ENCODE measurements around the gene FGFR1OP2.

The FGFR1OP2 gene

DNA sequence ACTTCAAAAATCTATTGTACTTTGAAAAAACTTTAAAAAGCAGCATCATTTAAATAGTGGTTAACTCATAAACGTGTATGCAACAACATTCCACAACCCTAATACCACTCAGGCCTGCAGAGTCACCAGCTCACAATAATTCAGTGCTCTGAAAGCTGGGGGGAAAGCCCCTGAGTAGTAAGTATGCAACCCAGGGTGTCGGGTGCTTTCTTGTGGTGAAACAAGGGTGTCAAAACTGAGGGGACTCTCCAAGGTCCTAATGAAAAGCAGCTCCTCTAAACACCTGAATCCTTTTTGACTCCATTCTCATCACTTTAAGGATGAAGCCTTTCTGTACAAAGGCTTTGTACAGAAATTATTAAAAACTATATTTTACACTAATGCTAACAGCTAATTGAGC, 33.7 kb downstream of the FGFR1OP2 start:
- Histone ChIP-seq H3K4me3 (no peak overlapping the region), H4K20me1 (no peaks in the 10 kb centered on the region), H3K4me1 (no peaks in the 10 kb centered on the region), H3K9ac (no peak overlapping the region), H3K27me3 (no peaks in the 10 kb centered on the region), H3K9me3 (no peaks in the 10 kb centered on the region), H3K36me3 (peaks cover 69% of the 10 kb centered on the region), H3K27ac (no peak overlapping the region), H3K4me2 (no peak overlapping the region)
- TF ChIP-seq Cebpa-rat (IDR thresholded peaks at IDR 0.05), result no peak

DNA sequence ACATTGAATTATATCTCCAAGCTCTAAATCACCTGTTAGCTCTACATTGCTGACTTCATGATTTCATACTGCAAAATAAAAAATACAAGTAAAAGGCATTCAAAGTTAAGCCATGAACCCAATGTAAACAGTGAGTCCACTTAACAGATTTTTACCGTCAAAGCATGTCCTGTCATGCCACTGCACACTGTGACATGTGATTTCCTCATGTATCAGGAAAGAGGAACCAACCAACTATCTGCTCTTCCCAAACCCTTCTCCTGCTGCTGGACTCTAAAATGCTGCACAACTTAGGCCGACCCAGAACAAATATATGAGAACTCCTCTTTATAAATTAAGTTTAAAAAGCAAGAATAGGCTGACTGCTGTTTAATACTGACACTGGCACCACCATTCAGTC, 38.4 kb downstream of the FGFR1OP2 start:
- Histone ChIP-seq H3K27ac (no peak overlapping the region), H4K20me1 (no peaks in the 10 kb centered on the region), H3K36me3 (peaks cover 85% of the 10 kb centered on the region), H3K4me2 (no peak overlapping the region), H3K27me3 (no peaks in the 10 kb centered on the region), H3K9ac (no peak overlapping the region), H3K4me1 (no peaks in the 10 kb centered on the region), H3K9me3 (no peaks in the 10 kb centered on the region), H3K4me3 (no peak overlapping the region)
- TF ChIP-seq Cebpa-rat (IDR thresholded peaks at IDR 0.05), result no peak

DNA sequence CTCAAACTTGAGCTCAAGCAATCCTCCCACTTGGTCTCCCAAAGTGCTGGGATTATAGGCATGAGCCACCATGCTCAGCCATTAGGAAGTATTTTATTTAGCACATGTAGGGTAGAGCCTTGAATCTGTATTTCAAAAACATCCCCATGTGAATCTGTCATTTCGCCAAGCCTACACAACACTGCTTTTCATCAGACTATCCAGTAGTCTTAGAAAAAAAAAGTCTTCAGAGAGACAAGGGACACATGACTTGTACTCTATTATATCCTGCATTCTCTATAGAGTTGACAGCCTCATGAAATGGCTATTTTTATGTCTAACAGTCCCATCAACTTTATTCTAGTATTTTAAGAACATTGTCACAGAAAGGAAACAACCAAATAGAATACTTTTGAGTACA, 40.5 kb downstream of the FGFR1OP2 start:
- H3K36me3 ChIP-seq, result peaks cover 87% of the 10 kb centered on the region

DNA sequence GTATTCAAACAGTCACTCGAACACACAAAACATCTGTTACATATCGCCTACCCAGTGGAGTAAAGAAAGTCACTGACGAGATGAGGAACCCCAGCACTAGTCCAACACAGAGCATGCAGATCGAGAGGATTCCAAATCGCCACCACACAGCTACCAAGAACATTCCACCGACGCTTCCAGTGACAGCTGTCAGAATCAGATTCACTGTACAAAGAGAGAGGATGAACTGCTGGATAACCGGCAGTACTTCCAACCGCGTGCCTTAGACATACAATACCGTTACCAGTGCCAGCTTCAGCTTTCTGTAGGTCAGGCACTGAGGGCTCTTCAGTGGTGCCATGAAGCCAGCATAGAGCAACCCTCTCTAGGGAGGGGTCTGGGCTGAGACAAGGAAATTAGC, 41.5 kb downstream of the FGFR1OP2 start:
- Histone ChIP-seq H3K27me3 (no peaks in the 10 kb centered on the region), H3K9ac (no peak overlapping the region), H3K9me3 (no peaks in the 10 kb centered on the region), H4K20me1 (no peaks in the 10 kb centered on the region), H3K4me2 (no peak overlapping the region), H3K4me1 (no peaks in the 10 kb centered on the region), H3K27ac (no peak overlapping the region), H3K36me3 (peaks cover 85% of the 10 kb centered on the region), H3K4me3 (no peak overlapping the region)
- no peak for TF ChIP-seq Cebpa-rat (IDR thresholded peaks at IDR 0.05)

More for the DNA sequence above, 40.5 kb downstream of the FGFR1OP2 start:
- Histone ChIP-seq H3K4me2 (no peak overlapping the region), H3K27ac (no peak overlapping the region), H3K4me3 (no peak overlapping the region), H4K20me1 (no peaks in the 10 kb centered on the region), H3K9me3 (no peaks in the 10 kb centered on the region), H3K4me1 (no peaks in the 10 kb centered on the region), H3K27me3 (no peaks in the 10 kb centered on the region), H3K9ac (no peak overlapping the region)
- TF ChIP-seq Cebpa-rat (IDR thresholded peaks at IDR 0.05), result no peak

DNA sequence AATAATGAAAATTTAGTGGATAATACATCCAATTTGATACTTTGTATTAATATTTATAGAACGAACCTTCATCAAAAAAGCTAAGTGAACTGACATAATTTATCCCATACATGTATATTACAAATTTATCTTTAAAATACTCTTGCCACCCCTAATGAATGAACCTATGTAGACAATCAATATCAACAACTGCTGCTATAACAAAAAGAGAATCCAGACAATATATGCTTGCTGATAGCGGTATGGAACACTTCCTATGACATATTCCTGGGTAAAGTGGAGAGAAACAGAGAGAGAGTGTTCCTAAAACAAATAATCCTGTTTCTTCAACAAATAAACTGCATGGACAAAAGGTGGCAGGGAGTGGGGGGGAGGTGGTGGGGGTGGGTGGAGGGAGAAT, 44.6 kb downstream of the FGFR1OP2 start:
- Histone ChIP-seq H3K36me3 (peaks cover 83% of the 10 kb centered on the region), H3K9ac (no peak overlapping the region)
- TF ChIP-seq Cebpa-rat (IDR thresholded peaks at IDR 0.05), result no peak

DNA sequence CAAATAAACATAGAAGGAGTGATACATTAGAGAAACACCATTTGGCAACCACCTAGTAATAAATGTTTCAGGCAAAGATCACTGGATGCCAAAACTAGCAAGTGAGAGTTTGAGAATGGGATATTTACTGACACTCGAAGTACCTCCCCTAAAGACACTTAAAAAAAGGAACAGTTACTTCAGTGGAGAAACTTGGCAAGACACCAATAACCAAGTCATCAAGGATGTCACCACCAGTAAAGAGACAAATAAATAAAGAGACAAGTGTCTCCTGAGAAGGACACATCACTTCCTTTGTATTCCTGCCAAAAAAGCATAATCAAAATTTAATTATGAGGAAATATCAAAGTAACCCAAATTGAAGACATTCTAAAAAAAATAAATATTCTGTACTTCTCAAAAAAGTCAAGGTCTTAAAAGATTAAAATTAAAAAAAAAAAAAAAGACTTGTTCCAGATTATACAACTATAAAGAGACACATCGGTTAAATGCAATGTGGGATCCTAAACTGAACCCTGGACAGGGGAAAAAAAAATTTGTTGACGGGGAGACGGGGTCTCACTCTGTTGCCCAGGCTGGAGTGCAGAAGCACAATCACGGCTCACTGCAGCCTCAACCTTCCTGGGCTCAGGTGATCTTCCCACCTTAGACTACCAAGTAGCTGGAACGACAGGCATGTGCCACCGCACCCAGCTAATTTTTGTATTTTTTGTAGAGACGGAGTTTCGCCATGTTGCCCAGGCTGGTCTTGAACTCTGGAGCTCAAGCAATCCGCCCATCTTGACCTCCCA, 49.6 kb downstream of the FGFR1OP2 start:
- H3K4me2 ChIP-seq, result no peak overlapping the region
- H4K20me1 ChIP-seq, result no peaks in the 10 kb centered on the region
- no peak overlapping the region for H3K27ac ChIP-seq
- peaks cover 81% of the 10 kb centered on the region for H3K36me3 ChIP-seq
- H3K4me3 ChIP-seq, result no peak overlapping the region
- no peaks in the 10 kb centered on the region for H3K27me3 ChIP-seq
- no peak overlapping the region for H3K9ac ChIP-seq
- TF ChIP-seq Cebpa-rat (IDR thresholded peaks at IDR 0.05), result no peak
- H3K4me1 ChIP-seq, result peaks cover 9% of the 10 kb centered on the region; the same call in 1 of the 2 replicates
- no peaks in the 10 kb centered on the region for H3K9me3 ChIP-seq

More for the DNA sequence above, 44.6 kb downstream of the FGFR1OP2 start:
- Histone ChIP-seq H3K9me3 (no peaks in the 10 kb centered on the region), H3K27me3 (no peaks in the 10 kb centered on the region), H3K4me3 (no peak overlapping the region), H4K20me1 (no peaks in the 10 kb centered on the region), H3K4me2 (no peak overlapping the region), H3K4me1 (peaks cover 5% of the 10 kb centered on the region; the same call in 1 of the 2 replicates), H3K27ac (no peak overlapping the region)

DNA sequence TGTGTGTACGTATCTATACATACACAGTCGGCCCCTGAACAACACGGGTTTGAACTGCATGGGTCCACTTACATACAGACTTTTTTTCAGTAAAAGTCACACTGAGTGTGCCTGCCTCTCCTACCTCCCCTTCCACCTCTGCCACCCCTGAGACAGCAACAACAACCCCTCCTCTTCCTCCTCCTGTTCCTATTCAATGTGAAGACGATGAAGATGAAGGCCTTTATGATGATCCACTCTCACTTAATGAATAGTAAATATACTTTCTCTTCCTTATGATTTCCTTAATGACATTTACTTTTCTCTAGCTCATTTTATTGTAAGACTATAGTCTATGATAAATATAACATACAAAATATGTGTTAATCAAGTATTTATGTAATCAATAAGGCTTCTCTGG, 50.4 kb downstream of the FGFR1OP2 start:
- Histone ChIP-seq H3K27me3 (no peaks in the 10 kb centered on the region), H3K9me3 (no peaks in the 10 kb centered on the region), H4K20me1 (no peaks in the 10 kb centered on the region), H3K36me3 (peaks cover 85% of the 10 kb centered on the region), H3K4me1 (peaks cover 9% of the 10 kb centered on the region; the same call in 1 of the 2 replicates), H3K4me2 (no peak overlapping the region), H3K4me3 (no peak overlapping the region), H3K27ac (no peak overlapping the region), H3K9ac (no peak overlapping the region)
- no peak for TF ChIP-seq Cebpa-rat (IDR thresholded peaks at IDR 0.05)

DNA sequence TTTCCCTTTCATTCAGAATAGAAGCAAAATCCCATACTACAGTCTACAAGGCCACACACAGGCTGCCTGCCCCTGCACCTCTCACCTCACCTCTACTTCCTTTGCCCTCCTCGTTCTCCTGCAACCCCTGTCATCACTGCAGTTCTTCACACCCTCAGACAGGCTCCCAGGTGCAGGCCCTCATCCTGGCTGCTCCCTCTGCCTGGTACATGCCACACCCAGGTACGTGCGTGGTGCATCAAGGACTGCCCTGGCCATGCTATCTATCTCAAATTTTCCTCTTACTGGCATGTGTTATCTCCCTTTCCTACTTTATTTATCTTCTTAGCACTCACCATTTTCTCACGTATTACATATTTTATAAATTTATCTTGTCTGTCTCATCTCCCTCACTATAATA, 51.6 kb downstream of the FGFR1OP2 start:
- Histone ChIP-seq H3K9ac (no peak overlapping the region), H3K4me3 (no peak overlapping the region), H3K27me3 (no peaks in the 10 kb centered on the region), H3K36me3 (peaks cover 86% of the 10 kb centered on the region), H4K20me1 (no peaks in the 10 kb centered on the region), H3K9me3 (no peaks in the 10 kb centered on the region), H3K4me1 (peaks cover 9% of the 10 kb centered on the region; the same call in 1 of the 2 replicates), H3K4me2 (no peak overlapping the region), H3K27ac (no peak overlapping the region)
- no peak for TF ChIP-seq Cebpa-rat (IDR thresholded peaks at IDR 0.05)

DNA sequence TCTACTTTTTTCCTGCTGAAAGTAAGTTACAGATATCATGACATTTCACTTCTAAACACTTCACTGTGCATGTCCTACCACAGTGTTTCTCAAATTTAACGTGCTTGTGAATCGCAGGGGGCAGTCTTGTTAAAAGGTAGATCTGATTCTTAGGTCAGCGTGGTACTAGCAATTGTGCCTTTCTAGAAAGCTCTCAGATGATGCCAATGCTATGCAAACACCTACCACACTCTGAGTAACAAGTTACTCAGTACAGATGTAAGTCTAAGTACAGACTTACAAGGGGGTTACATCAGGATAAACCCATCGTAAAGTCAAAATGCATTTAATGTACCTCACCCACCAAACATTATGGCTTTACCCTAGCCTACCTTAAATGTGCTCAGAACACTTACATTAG, 53.6 kb downstream of the FGFR1OP2 start:
- H3K4me3 ChIP-seq, result no peak overlapping the region
- H4K20me1 ChIP-seq, result 0 out of 2 replicates have a peak, but pooled peaks cover 10% of the 10 kb centered on the region
- no peaks in the 10 kb centered on the region for H3K27me3 ChIP-seq
- H3K4me2 ChIP-seq, result no peak overlapping the region
- H3K4me1 ChIP-seq, result peaks cover 9% of the 10 kb centered on the region; the same call in 1 of the 2 replicates
- no peak overlapping the region for H3K27ac ChIP-seq
- H3K9me3 ChIP-seq, result no peaks in the 10 kb centered on the region
- TF ChIP-seq Cebpa-rat (IDR thresholded peaks at IDR 0.05), result no peak
- no peak overlapping the region for H3K9ac ChIP-seq
- H3K36me3 ChIP-seq, result peaks cover 87% of the 10 kb centered on the region

DNA sequence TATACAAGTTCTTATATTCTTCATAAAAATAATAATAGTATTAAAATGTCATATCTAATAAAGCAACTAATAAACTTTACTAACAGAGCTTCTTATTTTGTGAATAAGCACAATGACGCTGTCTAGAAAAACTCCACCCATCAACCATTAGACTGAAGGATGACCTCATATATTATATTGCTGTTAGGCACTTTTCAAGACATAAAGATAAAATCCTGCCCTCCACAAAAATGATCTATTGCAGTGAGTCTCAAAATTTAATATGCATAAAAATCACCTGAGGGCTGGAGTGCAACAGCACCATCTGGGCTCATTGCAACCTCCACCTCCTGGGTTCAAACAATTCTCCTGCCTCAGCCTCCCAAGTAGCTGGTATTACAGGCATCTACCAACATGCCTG, 55.8 kb downstream of the FGFR1OP2 start:
- H3K27ac ChIP-seq, result no peak overlapping the region
- no peaks in the 10 kb centered on the region for H3K27me3 ChIP-seq
- peaks cover 90% of the 10 kb centered on the region for H3K36me3 ChIP-seq
- no peaks in the 10 kb centered on the region for H3K4me1 ChIP-seq
- H4K20me1 ChIP-seq, result 0 out of 2 replicates have a peak, but pooled peaks cover 13% of the 10 kb centered on the region
- no peak for TF ChIP-seq Cebpa-rat (IDR thresholded peaks at IDR 0.05)
- no peak overlapping the region for H3K4me3 ChIP-seq
- no peak overlapping the region for H3K9ac ChIP-seq
- H3K4me2 ChIP-seq, result no peak overlapping the region
- H3K9me3 ChIP-seq, result no peaks in the 10 kb centered on the region
